Activated B cell treated with CpG ODN at 0.5 μM for 24 hours (primary cell): ENCODE measurements around the gene DET1. TPM values are rescaled to one million over a fixed set of nuclear protein-coding genes. Genes with fewer than 3 reads are reported as not detected.
"Not testable (repeated sequence)": the region's sequence is repeated elsewhere in the genome, so short reads cannot be mapped to it uniquely, and the experiment has no call there.

Source experiments
- ATAC-seq: fragments of 200-7000 bp; cut with Tn5 transposase; one replicate; pipeline ENCODE4 v1.10.0; 2021; ENCODE audit warnings: low read depth, mild to moderate bottlenecking, moderate library complexity
- CTCF ChIA-PET: fragments of 350-600 bp; sonication (Branson Sonifier 250); formaldehyde crosslinking; loops from one replicate; lab custom pipeline; 2021; ENCODE audit warnings: antibody characterized with exemption; lab: Charles Lee
- POLR2A ChIA-PET: fragments of 350-600 bp; sonication (Branson Sonifier 250); formaldehyde crosslinking; loops from one replicate; lab custom pipeline; 2021; ENCODE audit warnings: antibody characterized with exemption; lab: Charles Lee
- DNase-seq: peaks from one replicate; pipeline ENCODE4 v3.0.0; 2022
- H3K27ac Mint-ChIP-seq: one replicate; pipeline ENCODE4 v1.8.0; 2020; ENCODE audit warnings: mixed read lengths
- H3K27me3 Mint-ChIP-seq: one replicate; pipeline ENCODE4 v1.8.0; 2021; ENCODE audit warnings: mixed read lengths
- H3K36me3 Mint-ChIP-seq: one replicate; pipeline ENCODE4 v1.8.0; 2021; ENCODE audit warnings: low read depth, mixed read lengths
- H3K4me1 Mint-ChIP-seq: one replicate; pipeline ENCODE4 v1.8.0; 2021; ENCODE audit warnings: mixed read lengths
- H3K4me3 Mint-ChIP-seq: one replicate; pipeline ENCODE4 v1.8.0; 2020; ENCODE audit warnings: mild to moderate bottlenecking, mixed read lengths
- H3K9me3 Mint-ChIP-seq: one replicate; pipeline ENCODE4 v1.8.0; 2020; ENCODE audit warnings: mixed read lengths
- intact Hi-C: fragments of 100-400 bp; cut with micrococcal nuclease; formaldehyde crosslinking; loops from one replicate; pipeline ENCODE4 v1.15.1; 2024
- total RNA-seq: library from RNA; stranded (reverse); gene quantifications from 2 replicates; pipeline ENCODE4 v1.2.3, GENCODE V29; 2022
- TF ChIP-seq, protein P1 (sequence below): fragments of 200-600 bp; IDR thresholded peaks from one replicate; pipeline ENCODE4 v1.8.0; 2022; ENCODE audit warnings: antibody characterized with exemption, mild to moderate bottlenecking

The DET1 gene
- total RNA-seq, 1 donor from 2014 or later, result 7.1 TPM

- TF ChIP-seq, protein P1, sequence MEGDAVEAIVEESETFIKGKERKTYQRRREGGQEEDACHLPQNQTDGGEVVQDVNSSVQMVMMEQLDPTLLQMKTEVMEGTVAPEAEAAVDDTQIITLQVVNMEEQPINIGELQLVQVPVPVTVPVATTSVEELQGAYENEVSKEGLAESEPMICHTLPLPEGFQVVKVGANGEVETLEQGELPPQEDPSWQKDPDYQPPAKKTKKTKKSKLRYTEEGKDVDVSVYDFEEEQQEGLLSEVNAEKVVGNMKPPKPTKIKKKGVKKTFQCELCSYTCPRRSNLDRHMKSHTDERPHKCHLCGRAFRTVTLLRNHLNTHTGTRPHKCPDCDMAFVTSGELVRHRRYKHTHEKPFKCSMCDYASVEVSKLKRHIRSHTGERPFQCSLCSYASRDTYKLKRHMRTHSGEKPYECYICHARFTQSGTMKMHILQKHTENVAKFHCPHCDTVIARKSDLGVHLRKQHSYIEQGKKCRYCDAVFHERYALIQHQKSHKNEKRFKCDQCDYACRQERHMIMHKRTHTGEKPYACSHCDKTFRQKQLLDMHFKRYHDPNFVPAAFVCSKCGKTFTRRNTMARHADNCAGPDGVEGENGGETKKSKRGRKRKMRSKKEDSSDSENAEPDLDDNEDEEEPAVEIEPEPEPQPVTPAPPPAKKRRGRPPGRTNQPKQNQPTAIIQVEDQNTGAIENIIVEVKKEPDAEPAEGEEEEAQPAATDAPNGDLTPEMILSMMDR, result no peak
- CTCF ChIA-PET, result no interaction called here
- no peak overlapping the region for H3K27ac Mint-ChIP-seq
- intact Hi-C loops, result no loop called here
- no peaks in the 10 kb centered on the region for H3K9me3 Mint-ChIP-seq
- DNase-seq, result no peak
- peaks cover 24% of the 10 kb centered on the region for H3K4me1 Mint-ChIP-seq
- no peaks in the 10 kb centered on the region for H3K27me3 Mint-ChIP-seq
- H3K4me3 Mint-ChIP-seq, result no peak overlapping the region
- H3K36me3 Mint-ChIP-seq, result peaks cover 50% of the 10 kb centered on the region
- no peak for ATAC-seq
- POLR2A ChIA-PET, result no interaction called here
Observed at GRCh38 chr15:88472225-88472624, 74.3 kb downstream of the DET1 start.

GRCh38 chr15:88470625-88471372 lies 75.7 kb downstream of the DET1 start:
- CTCF ChIA-PET, result no interaction called here
- no peak overlapping the region for H3K27ac Mint-ChIP-seq
- ATAC-seq, result no peak

DNA sequence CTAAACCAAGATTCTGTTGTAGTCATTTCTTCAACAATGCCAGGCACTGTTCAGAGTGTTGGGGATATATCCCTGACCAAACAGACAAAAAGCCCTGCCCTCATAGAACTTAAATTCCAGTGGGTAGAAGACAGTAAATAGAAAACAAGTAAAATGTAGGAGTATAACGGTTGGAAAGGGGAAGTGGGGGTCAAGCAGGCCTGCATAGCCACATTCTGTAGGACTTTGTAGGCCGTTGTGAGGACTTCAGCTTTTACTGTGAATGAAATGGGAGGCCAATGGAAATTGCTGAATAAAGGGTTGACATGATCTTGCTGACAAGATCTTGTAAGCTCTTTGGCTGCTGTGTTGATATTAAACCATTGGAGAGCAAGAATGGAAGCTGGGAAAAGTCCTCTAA lies 77.2 kb downstream of the DET1 start:
- no peaks in the 10 kb centered on the region for H3K9me3 Mint-ChIP-seq
- peaks cover 38% of the 10 kb centered on the region for H3K4me1 Mint-ChIP-seq
- H3K36me3 Mint-ChIP-seq, result peaks cover 39% of the 10 kb centered on the region
- CTCF ChIA-PET, result no interaction called here
- DNase-seq (no peak), ATAC-seq (no peak)
- H3K27me3 Mint-ChIP-seq, result no peaks in the 10 kb centered on the region
- H3K4me3 Mint-ChIP-seq, result no peak overlapping the region
- TF ChIP-seq, protein P1, result no peak
- H3K27ac Mint-ChIP-seq, result no peak overlapping the region
- intact Hi-C loops, result loop anchor here (5.0 kb wide), 1 partner anchor 428 kb away; the partner anchor contains the start of gene HAPLN3
- POLR2A ChIA-PET, result interaction anchor here (0.6 kb wide), 1 partner anchor 68 kb away, joined by 3 read pairs; no protein-coding TSS in a partner anchor

More at GRCh38 chr15:88470625-88471372, 75.7 kb downstream of the DET1 start:
- H3K9me3 Mint-ChIP-seq, result no peaks in the 10 kb centered on the region
- intact Hi-C loops, result no loop called here
- H3K27me3 Mint-ChIP-seq, result no peaks in the 10 kb centered on the region
- no peak for DNase-seq
- TF ChIP-seq, protein P1, result no peak
- peaks cover 39% of the 10 kb centered on the region for H3K36me3 Mint-ChIP-seq
- H3K4me3 Mint-ChIP-seq, result no peak overlapping the region
- POLR2A ChIA-PET, result interaction anchor here (0.6 kb wide), 1 partner anchor 425 kb away, joined by 10 read pairs; no protein-coding TSS in a partner anchor
- H3K4me1 Mint-ChIP-seq, result peaks cover 34% of the 10 kb centered on the region

DNA sequence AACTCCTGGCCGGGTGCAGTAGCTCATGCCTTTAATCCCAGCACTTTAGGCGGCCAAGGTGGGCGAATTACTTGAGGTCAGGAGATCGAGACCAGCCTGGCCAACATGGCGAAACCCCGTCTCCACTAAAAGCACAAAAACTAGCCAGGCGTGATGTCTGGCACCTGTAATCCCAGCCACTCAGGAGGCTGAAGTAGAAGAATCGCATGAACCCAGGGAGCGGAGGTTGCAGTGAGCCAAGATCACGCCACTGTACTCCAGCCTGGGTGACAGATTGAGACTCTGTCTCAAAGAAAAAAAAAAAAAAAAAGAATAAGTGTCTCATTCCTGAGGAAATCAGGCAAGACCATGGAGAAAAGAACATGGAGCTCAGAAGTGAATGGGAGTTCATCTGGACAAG lies 77.8 kb downstream of the DET1 start:
- POLR2A ChIA-PET, result interaction anchor here (0.6 kb wide), 1 partner anchor 67 kb away, joined by 3 read pairs; no protein-coding TSS in a partner anchor
- ATAC-seq, H3K27me3 Mint-ChIP-seq, CTCF ChIA-PET, H3K9me3 Mint-ChIP-seq, H3K27ac Mint-ChIP-seq, DNase-seq: not testable (repeated sequence)
- intact Hi-C loops, result loop anchor here (5.0 kb wide), 1 partner anchor 429 kb away; the partner anchor contains the start of gene HAPLN3
- Mint-ChIP-seq H3K4me3 (peak overlapping the region; percentile 96), H3K36me3 (peaks cover 41% of the 10 kb centered on the region), H3K4me1 (peaks cover 38% of the 10 kb centered on the region)

DNA sequence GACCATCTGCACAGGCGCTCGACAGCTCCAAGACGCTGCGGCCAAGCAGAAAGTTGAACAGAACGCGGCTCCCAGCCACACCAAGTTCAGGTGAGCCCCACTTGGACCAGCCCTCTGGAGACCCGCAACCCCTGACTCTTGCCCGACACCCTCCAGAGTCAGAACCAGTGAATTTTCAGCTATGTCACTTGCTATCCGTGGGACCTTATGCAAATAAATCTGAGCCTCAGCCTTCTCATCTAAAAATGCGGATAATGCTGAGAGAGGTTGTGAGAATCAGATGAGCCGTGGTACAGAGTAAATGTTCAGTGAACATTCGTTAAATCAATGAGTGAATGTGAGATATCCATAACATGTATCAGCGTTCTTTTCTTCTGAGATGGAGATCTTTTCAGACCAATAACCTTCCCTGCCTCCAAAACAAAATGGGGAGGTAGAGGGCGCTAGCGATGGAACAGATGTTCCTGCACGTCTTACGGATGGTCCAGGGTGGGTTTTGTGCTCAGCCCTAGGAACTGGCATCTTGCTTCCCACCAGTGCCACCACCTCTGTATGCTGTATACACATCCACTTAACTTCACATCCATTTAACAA lies 78.4 kb downstream of the DET1 start:
- Mint-ChIP-seq H3K36me3 (peaks cover 44% of the 10 kb centered on the region), H3K9me3 (no peaks in the 10 kb centered on the region), H3K27me3 (no peaks in the 10 kb centered on the region), H3K27ac (peak overlapping the region; percentile 99), H3K4me3 (peak overlapping the region; percentile 96), H3K4me1 (peaks cover 38% of the 10 kb centered on the region)
- ChIA-PET CTCF (interaction anchor here (0.9 to 1.5 kb wide), 3 partner anchors 12 to 437 kb away, joined by 3 to 4 read pairs (median 4); no protein-coding TSS in a partner anchor), POLR2A (interaction anchor here (0.8 to 2.0 kb wide), 10 partner anchors 11 to 620 kb away, joined by 3 to 16 read pairs (median 8); partner anchors contain the start of genes ABHD2, AEN and ISG20)
- DNase-seq, result no peak
- intact Hi-C loops, result loop anchor here (1.0 to 5.0 kb wide), 6 partner anchors 78 to 775 kb away; partner anchors contain the start of genes ABHD2, AEN, DET1 and FANCI
- no peak for ATAC-seq
- TF ChIP-seq, protein P1, result no peak
